A673 (cell line): Measurements from ENCODE around the gene SPAST. TPM values are rescaled to one million over a fixed set of nuclear protein-coding genes. Genes with fewer than 3 reads are reported as not detected.

Source experiments
- BruUV-seq: library from RNA; stranded (reverse); fragments of 400-500 nt; replicated peaks from 2 replicates; lab custom pipeline; 2021; lab: Mats Ljungman, UMichigan
- CTCF ChIA-PET: fragments of 300-600 bp; sonication (Branson Sonifier 250); formaldehyde crosslinking; loops from one replicate; lab custom pipeline; 2022; ENCODE audit warnings: antibody characterized with exemption; lab: Charles Lee
- POLR2A ChIA-PET: fragments of 300-600 bp; sonication (Branson Sonifier 250); formaldehyde crosslinking; loops from one replicate; lab custom pipeline; 2022; ENCODE audit warnings: antibody characterized with exemption; ENCODE audit not compliant: low non-redundant PET; lab: Charles Lee
- DNase-seq: peaks from one replicate; pipeline ENCODE4 v3.0.0-alpha.2; 2015; ENCODE audit warnings: low spot score
- H3K27ac ChIP-seq: fragments of 200-600 bp; sonication (generic); 2 replicates; pipeline ENCODE4 v1.5.1; 2016; ENCODE audit warnings: mixed run types, low read depth, mild to moderate bottlenecking, mixed read lengths, antibody characterized with exemption, low read length; ENCODE audit not compliant: poor library complexity, severe bottlenecking
- H3K27me3 ChIP-seq: fragments of 200-600 bp; sonication (generic); replicated peaks from 2 replicates; pipeline ENCODE4 v1.6.1; 2017; ENCODE audit warnings: mixed run types, low read depth, mild to moderate bottlenecking, mixed read lengths, antibody characterized with exemption, low read length; ENCODE audit not compliant: insufficient read depth, poor library complexity
- H3K36me3 ChIP-seq: fragments of 200-600 bp; sonication (generic); 2 replicates; pipeline ENCODE4 v1.6.1; 2016; ENCODE audit warnings: mixed run types, mild to moderate bottlenecking, mixed read lengths, antibody characterized with exemption, low read length; ENCODE audit not compliant: insufficient read depth, poor library complexity, severe bottlenecking
- H3K4me1 ChIP-seq: fragments of 200-600 bp; sonication (generic); 2 replicates; pipeline ENCODE4 v1.6.1; 2017; ENCODE audit warnings: mixed run types, mild to moderate bottlenecking, mixed read lengths, antibody characterized with exemption, low read length; ENCODE audit not compliant: insufficient read depth, poor library complexity, severe bottlenecking
- H3K4me3 ChIP-seq: fragments of 200-600 bp; sonication (generic); 2 replicates; pipeline ENCODE4 v1.5.1; 2016; ENCODE audit warnings: low read depth, mixed run types, mild to moderate bottlenecking, mixed read lengths, low read length; ENCODE audit not compliant: poor library complexity, severe bottlenecking
- H3K9me3 ChIP-seq: fragments of 200-600 bp; sonication (generic); 2 replicates; pipeline ENCODE4 v1.6.1; 2016; ENCODE audit warnings: mixed run types, low read depth, mild to moderate bottlenecking, mixed read lengths, antibody characterized with exemption, low read length; ENCODE audit not compliant: poor library complexity, severe bottlenecking
- CTCF ChIP-seq: fragments of 300-800, 200-600 bp; sonication (generic); conservative IDR thresholded peaks from 2 replicates; pipeline ENCODE4 v1.5.1; 2017; ENCODE audit warnings: low read depth, mild to moderate bottlenecking, antibody characterized with exemption, low read length, moderate library complexity, mixed read lengths
- EZH2 ChIP-seq: fragments of 200-600 bp; sonication (generic); IDR thresholded peaks from 2 replicates; pipeline ENCODE4 v1.6.1; 2017; ENCODE audit warnings: borderline replicate concordance, low read depth, mild to moderate bottlenecking, mixed read lengths, antibody characterized with exemption, low read length; ENCODE audit not compliant: poor library complexity, severe bottlenecking
- intact Hi-C: fragments of 100-400 bp; cut with micrococcal nuclease; formaldehyde crosslinking; loops from one replicate; pipeline ENCODE4 v1.10.0; 2022; ENCODE audit not compliant: unreplicated experiment
- total RNA-seq: library from RNA; stranded (reverse); gene quantifications from 2 replicates; pipeline ENCODE4 v1.2.3, GENCODE V29; 2021

The SPAST gene
- total RNA-seq, 1 experiment from 2014 or later = 40.2 TPM

DNA sequence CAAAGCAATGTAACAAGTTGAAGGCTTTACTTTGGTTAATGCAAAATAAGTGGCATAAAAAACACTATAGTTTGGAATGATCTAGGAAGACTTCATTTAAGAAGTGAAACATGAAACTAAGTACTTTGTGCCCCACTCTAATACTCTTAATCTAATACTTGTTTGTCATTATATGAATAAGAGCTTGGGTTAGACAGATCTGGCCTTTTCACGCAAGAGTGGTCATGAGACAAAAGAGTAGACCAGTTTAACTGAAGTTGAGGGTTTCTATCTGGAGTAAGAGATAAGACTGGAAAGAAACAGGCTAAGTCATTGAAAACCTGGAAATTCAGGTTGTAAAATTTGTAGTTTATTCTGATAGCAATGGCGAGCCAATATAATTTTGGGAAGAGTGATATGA, 105.2 kb downstream of the SPAST start:
- Histone ChIP-seq H3K4me3 (no peak overlapping the region), H3K36me3 (peaks cover 2% of the 10 kb centered on the region), H3K27ac (no peak overlapping the region), H3K4me1 (peaks cover 7% of the 10 kb centered on the region), H3K9me3 (no peaks in the 10 kb centered on the region), H3K27me3 (no peaks in the 10 kb centered on the region)
- intact Hi-C loops = no loop called here
- BruUV-seq = no TSS peak
- TF ChIP-seq CTCF (no peak), EZH2 (no peak)
- POLR2A ChIA-PET = no interaction called here
- DNase-seq = no peak
- CTCF ChIA-PET = no interaction called here

DNA sequence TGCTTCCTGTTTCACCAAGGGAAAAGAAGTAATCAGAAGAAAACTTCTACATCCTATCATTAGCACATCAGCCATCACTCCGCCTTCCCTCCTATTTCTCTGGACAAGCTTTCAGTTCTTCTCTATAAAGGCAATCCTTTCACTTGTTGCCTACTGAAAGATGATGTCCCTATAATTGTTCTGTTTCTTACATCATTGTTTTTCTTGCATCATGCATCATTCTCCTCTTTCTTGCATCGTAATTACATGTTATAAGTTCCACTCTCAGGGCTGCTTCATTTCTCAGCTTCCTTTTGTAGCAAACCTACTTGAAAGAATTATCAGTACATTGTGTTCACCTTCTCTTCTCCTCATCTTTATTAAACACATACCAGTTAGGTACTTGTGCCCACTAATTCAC, 109.5 kb downstream of the SPAST start:
- Histone ChIP-seq H3K27me3 (no peaks in the 10 kb centered on the region), H3K4me3 (no peak overlapping the region), H3K27ac (no peak overlapping the region), H3K4me1 (no peaks in the 10 kb centered on the region), H3K36me3 (peaks cover 12% of the 10 kb centered on the region), H3K9me3 (no peaks in the 10 kb centered on the region)
- DNase-seq = no peak
- TF ChIP-seq CTCF = no peak
- TF ChIP-seq EZH2 = no peak
- CTCF ChIA-PET = no interaction called here
- intact Hi-C loops = no loop called here
- BruUV-seq = no TSS peak
- POLR2A ChIA-PET = no interaction called here

DNA sequence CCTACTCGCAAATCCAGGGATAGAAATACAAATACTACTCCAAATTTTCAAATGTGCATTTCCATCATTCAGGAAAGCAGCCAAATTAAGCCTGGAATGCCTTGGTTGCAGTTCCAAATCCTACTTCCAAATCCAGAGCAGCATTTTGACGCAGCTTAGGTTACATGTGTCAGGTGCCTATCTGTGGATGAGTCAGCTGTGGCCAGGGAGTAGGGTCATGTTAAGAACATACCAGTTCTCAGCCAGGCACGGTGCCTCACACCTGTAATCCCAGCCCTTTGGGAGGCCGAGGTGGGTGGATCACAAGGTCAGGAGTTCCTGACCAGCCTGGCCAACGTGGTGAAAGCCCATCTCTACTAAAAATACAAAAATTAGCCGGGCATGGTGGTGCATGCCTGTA, 119.3 kb downstream of the SPAST start:
- H3K4me1 ChIP-seq = no peaks in the 10 kb centered on the region
- intact Hi-C loops = no loop called here
- no TSS peak for BruUV-seq
- no peak for DNase-seq
- CTCF ChIA-PET = no interaction called here
- no peak overlapping the region for H3K27ac ChIP-seq
- POLR2A ChIA-PET = no interaction called here
- TF ChIP-seq EZH2 (no peak), CTCF (no peak)
- H3K9me3 ChIP-seq = no peaks in the 10 kb centered on the region
- H3K4me3 ChIP-seq = no peak overlapping the region
- H3K27me3 ChIP-seq = no peaks in the 10 kb centered on the region
- peaks cover 5% of the 10 kb centered on the region for H3K36me3 ChIP-seq
